A549 (cell line): Measurements from ENCODE around the gene RAB4B. TPM values are rescaled to one million over a fixed set of nuclear protein-coding genes. Genes with fewer than 3 reads are reported as not detected.
A peak's percentile ranks its signal among the peaks of the same experiment; 100 is the strongest.

Experiments
- ATAC-seq, 2 experiments: fragments of 200-7000 bp in 1 of 2; fragments of >200 bp in 1 of 2; cut with Nextera tagmentation in 1 of 2; cut with Tn5 transposase in 1 of 2; 3 replicates each; pipeline versions ENCODE4 v1.8.0 to v1.9.1; 2018 to 2020; ENCODE audit warnings: mild to moderate bottlenecking in 1 of 2, moderate library complexity in 1 of 2
- CTCF ChIA-PET: fragments of 300-600 bp; sonication (Branson Sonifier 250); formaldehyde crosslinking; extraction: SDS; loops from one replicate; lab custom pipeline; 2021; ENCODE audit warnings: antibody characterized with exemption, inconsistent platforms; lab: Yijun Ruan, JAX
- POLR2A ChIA-PET: fragments of 350-600 bp; formaldehyde crosslinking; extraction: SDS; loops from one replicate; lab custom pipeline; 2021; ENCODE audit warnings: antibody characterized with exemption, inconsistent platforms; lab: Yijun Ruan, JAX
- DNase-seq, 2 experiments: peaks; one replicate each; pipeline versions ENCODE4 v3.0.0 to v3.0.0-alpha.2; 2011 to 2016; ENCODE audit warnings: low read depth in 1 of 2, low spot score in 1 of 2
- FAIRE-seq: peaks from 2 replicates; lab custom pipeline; 2011; peaks lifted over from hg19 to GRCh38; lab: Jason Lieb, UNC
- H3K27ac ChIP-seq, 2 experiments: fragments of >200 bp; sonication (Bioruptor Twin); formaldehyde crosslinking; 3 replicates each; pipeline ENCODE4 v1.5.1; 2016 to 2017
- H3K4me1 ChIP-seq: fragments of >200 bp; sonication (Bioruptor Twin); formaldehyde crosslinking; 3 replicates; pipeline ENCODE4 v1.6.1; 2016
- H3K4me2 ChIP-seq: fragments of >200 bp; sonication (Bioruptor Twin); formaldehyde crosslinking; 3 replicates; pipeline ENCODE4 v1.6.1; 2016
- H3K4me3 ChIP-seq: fragments of >200 bp; sonication (Bioruptor Twin); formaldehyde crosslinking; 3 replicates; pipeline ENCODE4 v1.5.1; 2016
- H3K9me3 ChIP-seq: fragments of >200 bp; sonication (Bioruptor Twin); formaldehyde crosslinking; 3 replicates; pipeline ENCODE4 v1.6.1; 2016
- CBX2 ChIP-seq: fragments of 200-600 bp; sonication (generic); IDR thresholded peaks from 2 replicates; pipeline ENCODE4 v1.6.1; 2016; ENCODE audit warnings: low read depth, mild to moderate bottlenecking, borderline replicate concordance
- CEBPB ChIP-seq, 2 experiments: fragments of >200 bp in 1 of 2; sonication (Bioruptor Twin) in 1 of 2; formaldehyde crosslinking in 1 of 2; IDR thresholded peaks; 2 replicates each; pipeline ENCODE4 v1.6.1; 2012 to 2016
- CHD2 ChIP-seq: fragments of 150-350 bp; IDR thresholded peaks from 2 replicates; pipeline ENCODE4 v1.6.1; 2014; ENCODE audit warnings: low read length; ENCODE audit not compliant: partially characterized antibody
- EHF ChIP-seq: fragments of 250-450 bp; sonication (Bioruptor Pico); IDR thresholded peaks from 2 replicates; pipeline ENCODE4 v1.5.0; 2020; ENCODE audit warnings: mild to moderate bottlenecking
- EHMT2 ChIP-seq: fragments of 200-600 bp; sonication (generic); IDR thresholded peaks from 2 replicates; pipeline ENCODE4 v1.6.1; 2016; ENCODE audit warnings: antibody characterized with exemption, low read depth, mild to moderate bottlenecking, moderate library complexity
- FOXS1 ChIP-seq: fragments of 250-450 bp; sonication (Bioruptor Pico); IDR thresholded peaks from 2 replicates; pipeline ENCODE4 v1.5.0; 2020; ENCODE audit warnings: mild to moderate bottlenecking, moderate library complexity
- HEYL ChIP-seq: fragments of 250-450 bp; sonication (Bioruptor Pico); IDR thresholded peaks from 2 replicates; pipeline ENCODE4 v1.8.0; 2021; ENCODE audit warnings: mild to moderate bottlenecking, moderate library complexity
- HOXB13 ChIP-seq: fragments of 250-450 bp; sonication (Bioruptor Pico); IDR thresholded peaks from 2 replicates; pipeline ENCODE4 v1.5.0; 2020; ENCODE audit warnings: low read depth, mild to moderate bottlenecking, moderate library complexity
- HOXB5 ChIP-seq: fragments of 250-450 bp; sonication (Bioruptor Pico); IDR thresholded peaks from 2 replicates; pipeline ENCODE4 v1.5.0; 2020; ENCODE audit warnings: mild to moderate bottlenecking, moderate library complexity
- MAFK ChIP-seq: fragments of 450-650 bp; IDR thresholded peaks from 2 replicates; pipeline ENCODE4 v1.6.1; 2014; ENCODE audit not compliant: partially characterized antibody
- MAZ ChIP-seq: fragments of 150-350 bp; IDR thresholded peaks from 2 replicates; pipeline ENCODE4 v1.6.1; 2014; ENCODE audit warnings: antibody characterized with exemption, low read depth, low read length, borderline replicate concordance
- MYC ChIP-seq: IDR thresholded peaks from 2 replicates; pipeline ENCODE4 v1.6.1; 2012; ENCODE audit warnings: mild to moderate bottlenecking, inconsistent platforms, low read length, improper control_type of control experiment, borderline replicate concordance
- NFE2L2 ChIP-seq: fragments of 150-350 bp; conservative IDR thresholded peaks from 2 replicates; pipeline ENCODE4 v1.6.1; 2014; ENCODE audit warnings: low read length
- NPAS2 ChIP-seq: fragments of 250-450 bp; sonication (Bioruptor Pico); IDR thresholded peaks from 2 replicates; pipeline ENCODE4 v1.8.0; 2022; ENCODE audit warnings: mild to moderate bottlenecking, moderate library complexity, borderline replicate concordance
- NR3C1 ChIP-seq: fragments of >200 bp; sonication (Bioruptor Twin); formaldehyde crosslinking; IDR thresholded peaks from 3 replicates; pipeline ENCODE4 v1.6.1; 2017
- POLR2A ChIP-seq: IDR thresholded peaks from 2 replicates; pipeline ENCODE4 v1.6.1; 2012; ENCODE audit warnings: mild to moderate bottlenecking, low read length
- POLR2AphosphoS2 ChIP-seq: conservative IDR thresholded peaks from 2 replicates; pipeline ENCODE4 v1.6.1; 2012; ENCODE audit warnings: low read length, improper control_type of control experiment, inconsistent platforms
- RAD21 ChIP-seq, 2 experiments: fragments of >200 bp in 1 of 2; sonication (Bioruptor Twin) in 1 of 2; formaldehyde crosslinking in 1 of 2; IDR thresholded peaks in 1 of 2; conservative IDR thresholded peaks in 1 of 2; 2 replicates in 1 of 2; 3 replicates in 1 of 2; pipeline ENCODE4 v1.6.1; 2012 to 2018; ENCODE audit warnings: inconsistent platforms in 1 of 2
- RCOR1 ChIP-seq: fragments of 150-350 bp; IDR thresholded peaks from 2 replicates; pipeline ENCODE4 v1.6.1; 2014; ENCODE audit warnings: antibody characterized with exemption, low read length, low read depth
- SMC3 ChIP-seq: fragments of >200 bp; sonication (Bioruptor Twin); formaldehyde crosslinking; IDR thresholded peaks from 3 replicates; pipeline ENCODE4 v1.6.1; 2018; ENCODE audit warnings: inconsistent platforms
- TP53 ChIP-seq: fragments of 250-450 bp; sonication (Bioruptor Pico); IDR thresholded peaks from 2 replicates; pipeline ENCODE4 v1.5.0; 2021; ENCODE audit warnings: mild to moderate bottlenecking, moderate library complexity
- ZC3H11A ChIP-seq: fragments of 450-650 bp; IDR thresholded peaks from 2 replicates; pipeline ENCODE4 v1.6.1; 2014; ENCODE audit warnings: antibody characterized with exemption, mild to moderate bottlenecking
- WGBS: methylation state at CpG from one replicate; pipeline ENCODE4 v1.1.6; 2017; ENCODE audit errors: missing lambda C conversion rate; 5-methylcytosine and 5-hydroxymethylcytosine counted together
- polyA plus RNA-seq, 4 experiments: library from polyadenylated mRNA; depleted of rRNA in 3 of 4; stranded (reverse); fragments of >200 nt; fragmentation: RNase III in 1 of 4; extraction: RNeasy Plus Mini Kit Qiagen cat#74134 plus additional on column Dnase treatment in 1 of 4; gene quantifications; 2 replicates in 3 of 4; 3 replicates in 1 of 4; pipeline ENCODE4 v1.2.3, GENCODE V29; 2011 to 2017
- TF ChIP-seq, protein P1 (sequence below): IDR thresholded peaks from 2 replicates; pipeline ENCODE4 v1.6.1; 2012
- TF ChIP-seq, protein P2 (sequence below): IDR thresholded peaks from 2 replicates; pipeline ENCODE4 v1.6.1; 2012; ENCODE audit warnings: low read depth, borderline replicate concordance
- TF ChIP-seq, protein P3 (sequence below): fragments of >200 bp; sonication (Bioruptor Twin); formaldehyde crosslinking; IDR thresholded peaks from 3 replicates; pipeline ENCODE4 v1.5.1; 2016
- TF ChIP-seq, protein P4 (sequence below): fragments of 450-650 bp; IDR thresholded peaks from 2 replicates; pipeline ENCODE4 v1.6.1; 2014; ENCODE audit warnings: antibody characterized with exemption

Gene RAB4B
- polyA plus RNA-seq, 2 of the 4 experiments (the other 2 are of a cell fraction), result 20.7 to 22.9 TPM

DNA sequence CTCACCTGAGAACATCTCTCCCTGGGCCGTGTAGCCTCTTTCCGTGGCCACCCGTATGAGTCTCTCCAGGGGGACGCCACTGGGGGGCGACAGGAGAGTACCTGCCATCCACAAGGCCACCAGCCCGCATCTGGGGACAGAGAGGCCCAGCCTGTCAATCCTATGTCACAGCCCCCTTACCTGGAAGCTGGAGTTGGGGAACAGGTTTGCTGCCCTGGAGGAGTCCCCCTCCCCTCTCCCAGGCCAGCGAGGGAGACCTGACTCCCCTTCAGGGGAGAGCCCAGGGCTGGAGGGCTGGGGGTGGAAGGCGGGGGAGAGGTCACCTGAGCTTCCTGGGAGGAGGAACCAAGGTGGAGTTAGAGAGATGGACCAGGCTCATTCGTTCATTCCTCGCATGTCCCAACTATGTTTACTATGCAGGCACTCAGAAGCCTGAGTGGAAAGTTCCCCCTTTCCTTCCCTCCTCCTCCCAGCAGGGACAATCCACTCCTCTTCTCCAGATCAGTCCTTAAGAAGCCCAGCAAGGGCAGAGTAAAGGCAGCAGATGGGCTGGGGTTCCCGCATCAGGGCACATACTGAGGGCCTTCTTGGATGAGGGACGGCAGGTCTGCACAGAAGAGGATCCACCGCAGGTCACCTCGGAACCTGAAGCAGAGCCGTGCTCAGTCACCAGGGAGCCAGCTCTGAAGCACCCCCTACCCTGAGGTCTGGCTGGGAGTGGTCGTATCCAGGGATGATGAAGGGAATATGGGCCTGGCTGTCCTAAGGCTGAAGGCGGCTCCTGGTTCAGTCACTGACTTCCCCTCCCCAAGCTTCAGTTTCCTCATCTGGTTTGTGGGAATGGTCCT is 33.3 kb upstream of the RAB4B start:
- H3K9me3 ChIP-seq, result no peaks in the 10 kb centered on the region
- FAIRE-seq (no peak), DNase-seq (no peak), ATAC-seq (peak; percentile 7 to 46; a peak in 4 of 6 replicates)
- H3K4me3 ChIP-seq, result no peak overlapping the region
- H3K27ac ChIP-seq, result peak overlapping the region in 1 of 2 experiments; percentile 64; a peak in 3 of 6 replicates
- H3K4me1 ChIP-seq, result peaks cover 28% of the 10 kb centered on the region
- CTCF ChIA-PET, result interaction anchor here (0.6 to 15.8 kb wide), 12 partner anchors 16 to 400 kb away, joined by 3 to 199 read pairs (median 4); partner anchors contain the start of genes EGLN2, NUMBL and RAB4B
- WGBS, result 78% methylated on average over 17 of the region's 17 CpGs
- no peak for TF ChIP-seq CHD2
- TF ChIP-seq NFE2L2, result no peak
- TF ChIP-seq RCOR1, result no peak
- TF ChIP-seq HOXB5 (CRISPR knock-in tag), result no peak
- no peak for TF ChIP-seq MAZ
- TF ChIP-seq MAFK, result no peak
- no peak for TF ChIP-seq MYC
- TF ChIP-seq, protein P1, sequence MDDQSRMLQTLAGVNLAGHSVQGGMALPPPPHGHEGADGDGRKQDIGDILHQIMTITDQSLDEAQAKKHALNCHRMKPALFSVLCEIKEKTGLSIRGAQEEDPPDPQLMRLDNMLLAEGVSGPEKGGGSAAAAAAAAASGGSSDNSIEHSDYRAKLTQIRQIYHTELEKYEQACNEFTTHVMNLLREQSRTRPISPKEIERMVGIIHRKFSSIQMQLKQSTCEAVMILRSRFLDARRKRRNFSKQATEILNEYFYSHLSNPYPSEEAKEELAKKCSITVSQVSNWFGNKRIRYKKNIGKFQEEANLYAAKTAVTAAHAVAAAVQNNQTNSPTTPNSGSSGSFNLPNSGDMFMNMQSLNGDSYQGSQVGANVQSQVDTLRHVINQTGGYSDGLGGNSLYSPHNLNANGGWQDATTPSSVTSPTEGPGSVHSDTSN, result no peak
- TF ChIP-seq, protein P2, sequence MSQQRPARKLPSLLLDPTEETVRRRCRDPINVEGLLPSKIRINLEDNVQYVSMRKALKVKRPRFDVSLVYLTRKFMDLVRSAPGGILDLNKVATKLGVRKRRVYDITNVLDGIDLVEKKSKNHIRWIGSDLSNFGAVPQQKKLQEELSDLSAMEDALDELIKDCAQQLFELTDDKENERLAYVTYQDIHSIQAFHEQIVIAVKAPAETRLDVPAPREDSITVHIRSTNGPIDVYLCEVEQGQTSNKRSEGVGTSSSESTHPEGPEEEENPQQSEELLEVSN, result no peak
- TF ChIP-seq, protein P3, sequence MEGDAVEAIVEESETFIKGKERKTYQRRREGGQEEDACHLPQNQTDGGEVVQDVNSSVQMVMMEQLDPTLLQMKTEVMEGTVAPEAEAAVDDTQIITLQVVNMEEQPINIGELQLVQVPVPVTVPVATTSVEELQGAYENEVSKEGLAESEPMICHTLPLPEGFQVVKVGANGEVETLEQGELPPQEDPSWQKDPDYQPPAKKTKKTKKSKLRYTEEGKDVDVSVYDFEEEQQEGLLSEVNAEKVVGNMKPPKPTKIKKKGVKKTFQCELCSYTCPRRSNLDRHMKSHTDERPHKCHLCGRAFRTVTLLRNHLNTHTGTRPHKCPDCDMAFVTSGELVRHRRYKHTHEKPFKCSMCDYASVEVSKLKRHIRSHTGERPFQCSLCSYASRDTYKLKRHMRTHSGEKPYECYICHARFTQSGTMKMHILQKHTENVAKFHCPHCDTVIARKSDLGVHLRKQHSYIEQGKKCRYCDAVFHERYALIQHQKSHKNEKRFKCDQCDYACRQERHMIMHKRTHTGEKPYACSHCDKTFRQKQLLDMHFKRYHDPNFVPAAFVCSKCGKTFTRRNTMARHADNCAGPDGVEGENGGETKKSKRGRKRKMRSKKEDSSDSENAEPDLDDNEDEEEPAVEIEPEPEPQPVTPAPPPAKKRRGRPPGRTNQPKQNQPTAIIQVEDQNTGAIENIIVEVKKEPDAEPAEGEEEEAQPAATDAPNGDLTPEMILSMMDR, result peak; percentile 24; the same call in 1 of the 3 replicates
- no peak for TF ChIP-seq ZC3H11A
- TF ChIP-seq NR3C1, result no peak
- TF ChIP-seq RAD21 (conservative IDR thresholded peaks at IDR 0.05 in 1 of 2, IDR thresholded peaks at IDR 0.05 in 1 of 2), result peak; percentile 34; a peak in 4 of 5 replicates
- peak; percentile 20; the same call in 1 of the 3 replicates for TF ChIP-seq SMC3
- POLR2A ChIA-PET, result interaction anchor here (0.8 to 1.7 kb wide), 3 partner anchors 28 to 54 kb away, joined by 4 to 6 read pairs (median 4); partner anchors contain the start of genes COQ8B, EGLN2, ITPKC and RAB4B
- H3K4me2 ChIP-seq, result peak overlapping the region; percentile 29; the same call in 2 of the 3 replicates

DNA sequence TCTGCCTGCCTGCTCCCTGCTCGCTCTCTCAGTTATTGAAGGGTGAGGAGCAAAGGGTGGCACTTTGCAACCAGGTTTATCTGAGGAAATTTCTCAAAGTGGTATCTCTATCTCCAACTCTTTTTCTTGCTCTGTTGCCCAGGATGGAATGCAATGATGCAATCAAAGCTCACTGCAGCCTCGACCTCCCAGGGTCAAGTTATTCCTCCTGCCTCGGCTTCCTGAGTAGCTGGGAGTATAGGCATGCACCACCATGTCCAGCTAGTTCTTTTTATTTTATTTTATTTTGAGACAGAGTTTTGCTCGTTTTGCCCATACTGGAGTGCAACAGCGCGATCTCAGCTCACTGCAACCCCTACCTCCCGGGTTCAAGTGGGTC is 32.7 kb upstream of the RAB4B start:
- TF ChIP-seq CEBPB (IDR thresholded peaks at IDR 0.05) (peak; percentile 59 to 80; a peak in 3 of 4 replicates), POLR2AphosphoS2 (no peak)
- TF ChIP-seq, all 56 proteins: peak for 1
- peaks cover 30% of the 10 kb centered on the region for H3K4me1 ChIP-seq
- H3K27ac ChIP-seq, result peak overlapping the region in 1 of 2 experiments; percentile 64; a peak in 3 of 6 replicates
- ATAC-seq (no peak), DNase-seq (no peak), FAIRE-seq (no peak)
- H3K4me3 ChIP-seq, result no peak overlapping the region
- ChIA-PET CTCF (interaction anchor here (0.9 to 15.8 kb wide), 8 partner anchors 16 to 399 kb away, joined by 3 to 199 read pairs (median 8); partner anchors contain the start of genes EGLN2 and RAB4B), POLR2A (interaction anchor here (0.8 to 1.7 kb wide), 4 partner anchors 28 to 53 kb away, joined by 4 to 6 read pairs (median 4); partner anchors contain the start of genes COQ8B, EGLN2, ITPKC and RAB4B)
- 77% methylated on average over 7 of the region's 7 CpGs for whole genome bisulfite sequencing
- H3K9me3 ChIP-seq, result no peaks in the 10 kb centered on the region
- peak overlapping the region; percentile 29 for H3K4me2 ChIP-seq

DNA sequence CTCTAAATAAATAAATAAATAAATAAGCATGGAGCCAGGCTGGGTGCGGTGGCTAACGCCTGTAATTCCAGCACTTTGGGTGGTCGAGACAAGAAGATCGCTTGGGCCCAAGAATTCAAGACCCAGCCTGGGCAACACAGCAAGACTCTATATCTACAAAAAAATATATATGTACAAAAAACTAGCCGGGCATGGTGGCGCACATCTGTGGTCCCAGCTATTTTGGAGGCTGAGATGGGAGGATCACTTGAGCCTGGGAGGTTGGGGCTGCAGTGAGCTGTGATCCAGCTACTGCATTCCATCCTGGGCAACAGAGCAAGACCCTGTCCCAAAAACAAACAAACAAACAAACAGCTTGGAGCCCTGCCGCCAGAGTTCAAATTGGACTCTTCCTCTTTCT is 30.5 kb upstream of the RAB4B start:
- 93% methylated on average over 7 of the region's 7 CpGs for whole genome bisulfite sequencing
- peaks cover 34% of the 10 kb centered on the region for H3K4me1 ChIP-seq
- ATAC-seq (no peak), FAIRE-seq (no peak), DNase-seq (no peak)
- TF ChIP-seq HEYL (no peak), FOXS1 (CRISPR knock-in tag) (no peak), HOXB13 (CRISPR knock-in tag) (no peak), TP53 (CRISPR knock-in tag) (no peak), POLR2A (no peak), CBX2 (no peak), EHF (CRISPR knock-in tag) (no peak), MAFK (no peak), NR3C1 (no peak), NPAS2 (CRISPR knock-in tag) (no peak), EHMT2 (no peak), RAD21 (conservative IDR thresholded peaks at IDR 0.05 in 1 of 2, IDR thresholded peaks at IDR 0.05 in 1 of 2) (no peak)
- TF ChIP-seq, protein P4, sequence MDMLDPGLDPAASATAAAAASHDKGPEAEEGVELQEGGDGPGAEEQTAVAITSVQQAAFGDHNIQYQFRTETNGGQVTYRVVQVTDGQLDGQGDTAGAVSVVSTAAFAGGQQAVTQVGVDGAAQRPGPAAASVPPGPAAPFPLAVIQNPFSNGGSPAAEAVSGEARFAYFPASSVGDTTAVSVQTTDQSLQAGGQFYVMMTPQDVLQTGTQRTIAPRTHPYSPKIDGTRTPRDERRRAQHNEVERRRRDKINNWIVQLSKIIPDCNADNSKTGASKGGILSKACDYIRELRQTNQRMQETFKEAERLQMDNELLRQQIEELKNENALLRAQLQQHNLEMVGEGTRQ, result no peak
- TF ChIP-seq, protein P2, result no peak
- no peak overlapping the region for H3K4me2 ChIP-seq
- ChIA-PET POLR2A (no interaction called here), CTCF (interaction anchor here (0.8 to 15.8 kb wide), 7 partner anchors 19 to 515 kb away, joined by 3 to 199 read pairs (median 4); partner anchors contain the start of genes COQ8B and ITPKC)
- no peaks in the 10 kb centered on the region for H3K9me3 ChIP-seq
- H3K27ac ChIP-seq, result no peak overlapping the region
- no peak overlapping the region for H3K4me3 ChIP-seq
